ENCODE data around the gene EHF.

The EHF gene

GRCh38 chr11:34602245-34602644 lies 18.6 kb upstream of the EHF start:
- DNase-seq: no peak

GRCh38 chr11:34603129-34604001 lies 17.5 kb upstream of the EHF start:
- no peak for DNase-seq

GRCh38 chr11:34604145-34604544 lies 16.7 kb upstream of the EHF start:
- DNase-seq: no peak

- DNase-seq: no peak
Observed at GRCh38 chr11:34604911-34605310, 16.0 kb upstream of the EHF start.

- no peak for DNase-seq
Observed at GRCh38 chr11:34605481-34606325, 15.2 kb upstream of the EHF start.

GRCh38 chr11:34606326-34607120 lies 14.4 kb upstream of the EHF start:
- DNase-seq: no peak

- DNase-seq: no peak
Observed at GRCh38 chr11:34609187-34609751, 11.6 kb upstream of the EHF start.

- no peak for DNase-seq
Observed at GRCh38 chr11:34609850-34610249, 11.0 kb upstream of the EHF start.

- no peak for DNase-seq
Observed at GRCh38 chr11:34610324-34611041, 10.4 kb upstream of the EHF start.

GRCh38 chr11:34613015-34613414 lies 7.9 kb upstream of the EHF start:
- DNase-seq: no peak

- DNase-seq: no peak
Observed at GRCh38 chr11:34613552-34614056, 7.3 kb upstream of the EHF start.

- DNase-seq: no peak
Observed at GRCh38 chr11:34614344-34615104, 6.4 kb upstream of the EHF start.

GRCh38 chr11:34616086-34616485 lies 4.8 kb upstream of the EHF start:
- DNase-seq: no peak

- DNase-seq: no peak
Observed at GRCh38 chr11:34616830-34617504, 3.9 kb upstream of the EHF start.

GRCh38 chr11:34618406-34618805 lies 2.5 kb upstream of the EHF start:
- no peak for DNase-seq

- no peak for DNase-seq
Observed at GRCh38 chr11:34619062-34619516, 1.8 kb upstream of the EHF start.

- DNase-seq: no peak
Observed at GRCh38 chr11:34620202-34620601, 691 bp upstream of the EHF start.

- peak in 1 of 14 donors; percentile 20 for DNase-seq
Observed at GRCh38 chr11:34621876-34622275, 983 bp downstream of the EHF start.

GRCh38 chr11:34623463-34623862 lies 2.6 kb downstream of the EHF start:
- no peak for DNase-seq

- DNase-seq: no peak
Observed at GRCh38 chr11:34624069-34624468, 3.2 kb downstream of the EHF start.
